GM18517 (cell line): ENCODE data around the gene SND1.

Experiments used
- ATAC-seq: cut with Tn5 transposase; IDR thresholded peaks from one replicate; pipeline ENCODE4 v1.9.1; 2021; ENCODE audit warnings: mild to moderate bottlenecking, moderate library complexity; ENCODE audit not compliant: unreplicated experiment

Gene SND1

DNA sequence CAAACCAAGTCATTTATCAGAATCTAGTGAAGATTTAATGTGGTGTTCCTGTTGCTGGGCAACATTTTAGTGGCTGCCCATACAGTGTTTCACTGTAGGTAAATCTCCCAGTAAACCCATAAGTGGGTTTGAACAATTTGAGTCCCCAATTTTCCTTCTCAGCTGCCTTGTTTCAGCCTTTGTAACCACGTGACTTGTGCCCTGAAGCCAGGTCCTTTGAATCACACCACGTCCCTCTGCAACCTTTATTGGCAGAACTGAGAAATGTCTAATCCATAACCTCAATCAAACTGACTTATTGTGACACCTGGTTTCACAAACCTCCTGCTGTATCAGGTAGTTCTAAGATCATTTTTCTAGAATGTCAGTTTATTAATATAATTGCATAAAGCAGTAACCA is 30.1 kb downstream of the SND1 start:
- no peak for ATAC-seq

DNA sequence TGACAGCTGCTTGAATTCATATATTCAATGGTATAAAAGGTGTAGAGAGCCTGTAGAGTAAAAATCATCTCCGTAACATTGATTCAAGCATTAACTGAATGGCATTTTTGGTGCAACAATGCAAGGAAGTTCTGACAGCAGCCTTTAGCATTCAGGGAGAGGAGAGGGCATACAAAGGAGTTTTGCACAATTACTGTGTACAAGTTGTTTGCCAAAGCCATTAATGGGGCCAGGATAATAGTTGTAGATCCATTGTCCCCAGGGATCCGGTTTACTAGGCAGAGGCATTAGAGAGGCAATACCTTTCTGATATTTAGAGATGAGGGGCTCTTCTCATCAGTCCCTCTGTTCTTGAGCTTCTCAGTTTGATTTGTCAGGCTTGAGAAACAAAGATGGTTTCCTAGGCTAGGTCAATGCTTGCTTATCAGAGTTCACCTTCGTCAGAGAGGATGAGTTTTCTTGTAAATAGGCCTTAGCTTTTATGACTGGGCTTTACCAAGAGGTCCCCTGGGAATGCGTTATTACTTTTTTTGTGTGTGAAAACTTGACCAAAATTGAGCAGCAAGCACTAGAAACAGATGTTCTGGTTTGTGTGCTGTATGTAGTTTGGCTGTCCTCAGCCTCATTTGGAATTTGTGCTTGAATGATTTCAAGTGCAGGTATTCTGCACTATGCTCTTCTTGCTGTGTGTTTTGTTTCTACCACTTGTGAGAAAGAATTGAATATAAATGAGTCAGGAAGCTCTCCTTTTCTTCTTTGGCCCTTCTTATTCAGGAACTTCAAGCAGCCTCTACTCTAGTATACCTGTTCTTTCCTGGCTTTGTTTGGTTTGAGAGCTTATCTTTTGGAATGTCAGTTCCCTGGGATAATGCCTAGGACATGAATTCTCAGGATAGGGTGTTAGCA is 32.0 kb downstream of the SND1 start:
- peak; percentile 83 for ATAC-seq

DNA sequence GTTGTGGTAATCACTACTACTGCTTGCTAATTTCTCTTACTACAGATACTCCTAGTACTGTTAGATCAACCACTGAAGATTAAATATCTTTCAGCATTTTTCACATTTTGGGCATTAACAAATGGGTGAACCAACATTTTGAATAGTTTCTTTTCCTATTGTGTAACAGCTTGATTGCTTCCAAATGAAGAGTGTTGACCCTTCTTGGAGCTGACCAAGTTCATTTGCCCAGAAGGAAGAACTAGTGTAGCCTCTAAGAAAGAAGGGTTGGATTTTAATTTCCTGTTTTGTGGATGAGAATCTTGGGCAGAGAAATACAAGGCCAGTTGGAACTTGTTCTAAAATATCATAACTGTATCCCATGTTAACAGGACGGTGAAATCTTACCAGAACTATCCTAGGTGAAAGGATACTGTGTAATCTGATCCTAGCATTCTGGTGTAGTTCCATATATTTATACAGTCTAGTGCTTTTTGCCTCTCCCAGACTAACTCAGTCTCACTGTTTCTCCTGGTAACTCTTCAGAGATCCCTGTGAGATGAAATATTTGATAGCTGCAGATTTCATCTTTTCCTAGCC is 37.3 kb downstream of the SND1 start:
- no peak for ATAC-seq

DNA sequence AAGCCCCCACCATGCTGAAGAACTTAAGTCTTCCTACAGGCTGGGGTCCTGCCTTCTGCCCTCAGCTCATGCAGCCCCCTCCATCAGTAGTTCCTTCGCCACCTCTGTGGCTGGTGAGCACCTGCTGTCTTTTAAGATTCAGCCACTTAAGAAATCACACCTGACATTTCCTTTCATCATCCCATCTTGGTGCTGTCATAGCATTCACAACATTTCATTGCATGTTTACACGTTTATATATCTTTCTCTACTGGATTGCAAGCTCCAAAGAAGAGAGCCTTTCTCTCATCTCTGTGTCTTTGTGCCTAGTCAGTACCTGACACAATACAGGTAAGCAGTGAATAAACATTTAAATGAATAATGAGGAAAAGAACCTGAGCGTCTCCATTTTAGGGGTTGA is 38.3 kb downstream of the SND1 start:
- ATAC-seq = no peak

DNA sequence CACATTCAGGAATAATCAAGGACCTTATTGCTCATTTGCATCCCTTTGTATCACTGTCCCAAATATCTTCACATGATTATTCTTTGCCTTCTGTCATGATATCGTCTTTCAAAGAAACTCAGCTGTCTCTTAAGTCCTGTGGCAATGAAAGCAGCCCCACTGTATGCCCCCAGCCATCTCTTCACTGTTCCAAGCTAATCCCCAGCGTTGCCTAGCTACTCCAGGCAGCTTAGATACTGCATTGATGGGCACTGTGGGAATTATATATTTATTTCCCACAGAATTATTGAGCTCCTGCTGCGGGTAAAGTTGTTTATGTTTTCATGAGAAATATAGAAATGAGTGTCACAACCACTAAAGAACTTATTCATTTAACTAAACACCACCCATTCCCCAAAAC is 38.8 kb downstream of the SND1 start:
- ATAC-seq = no peak

DNA sequence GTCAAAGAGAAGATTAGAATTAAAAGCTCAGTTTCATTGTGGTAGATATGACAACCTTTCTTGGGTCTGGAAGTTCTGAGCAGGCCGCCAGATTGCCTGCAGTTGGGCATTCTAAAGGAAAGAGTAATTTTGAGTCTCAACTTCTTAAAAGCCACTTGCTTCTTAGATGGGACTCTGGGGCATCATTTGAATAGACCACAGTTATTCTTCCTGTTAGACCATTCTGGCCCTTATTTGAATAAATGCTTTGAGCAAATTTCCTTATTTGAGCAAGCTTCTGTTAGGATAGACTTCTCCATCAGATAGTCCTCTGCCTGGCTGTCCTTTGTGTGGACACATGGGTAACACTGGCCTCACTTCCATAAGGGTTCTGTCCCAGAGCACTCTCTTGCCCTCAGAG is 40.2 kb downstream of the SND1 start:
- ATAC-seq = no peak

DNA sequence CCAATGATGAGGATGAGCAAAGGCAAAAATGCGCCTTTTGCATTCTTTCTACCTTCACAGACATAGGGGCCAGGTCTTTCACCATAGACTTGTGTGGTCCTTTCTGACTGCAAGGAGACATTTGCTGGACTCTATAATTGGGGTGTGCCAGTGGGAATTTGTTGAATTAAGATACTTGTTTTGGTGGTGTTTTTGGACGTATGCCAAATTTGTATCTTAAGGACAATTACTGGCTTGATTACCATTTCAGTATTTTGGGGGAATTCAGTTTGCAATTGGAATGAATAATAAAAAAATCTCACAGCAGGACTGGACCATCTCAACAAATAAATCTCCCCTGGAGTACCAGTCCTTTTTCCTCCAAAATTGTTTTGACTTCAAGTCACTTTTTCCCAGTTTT is 47.9 kb downstream of the SND1 start:
- ATAC-seq = no peak

DNA sequence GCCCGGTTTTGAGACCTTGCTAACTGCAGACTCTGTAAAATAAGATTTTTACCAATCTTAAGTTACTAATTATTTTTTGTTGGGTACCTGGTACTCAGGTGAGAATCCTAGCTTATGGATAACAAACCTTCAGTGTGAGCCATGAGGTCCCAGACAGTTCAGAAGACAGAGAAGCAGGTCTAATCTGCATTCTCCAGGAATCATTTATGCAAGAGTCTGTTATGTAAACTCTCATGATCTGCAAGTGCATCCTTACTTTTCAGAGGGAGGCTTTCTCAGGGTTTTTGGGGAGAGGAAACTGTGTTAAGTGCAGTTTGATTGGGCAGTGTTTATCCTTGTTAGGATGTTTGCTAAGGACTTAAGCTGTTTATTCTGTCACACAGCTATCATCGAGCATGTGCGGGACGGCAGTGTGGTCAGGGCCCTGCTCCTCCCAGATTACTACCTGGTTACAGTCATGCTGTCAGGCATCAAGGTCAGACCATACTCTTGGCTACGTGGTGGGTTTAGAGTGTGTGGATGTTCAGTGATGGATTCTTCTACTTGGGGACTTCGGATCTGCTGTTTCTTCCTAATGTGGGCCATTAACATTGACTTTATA is 50.2 kb downstream of the SND1 start:
- ATAC-seq = no peak

DNA sequence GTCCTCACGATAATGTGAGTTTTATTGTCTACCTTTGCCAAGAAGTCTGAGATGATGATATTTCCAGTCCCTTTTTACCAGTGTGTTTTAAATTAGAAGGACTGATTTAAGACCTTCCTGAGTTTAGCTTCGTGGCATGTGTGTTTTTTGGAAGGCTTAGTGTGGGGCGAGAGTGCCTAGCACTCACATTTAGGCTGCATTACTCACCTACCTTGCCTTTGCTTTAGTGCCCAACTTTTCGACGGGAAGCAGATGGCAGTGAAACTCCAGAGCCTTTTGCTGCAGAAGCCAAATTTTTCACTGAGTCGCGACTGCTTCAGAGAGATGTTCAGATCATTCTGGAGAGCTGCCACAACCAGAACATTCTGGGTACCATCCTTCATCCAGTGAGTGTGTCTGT is 50.9 kb downstream of the SND1 start:
- no peak for ATAC-seq

DNA sequence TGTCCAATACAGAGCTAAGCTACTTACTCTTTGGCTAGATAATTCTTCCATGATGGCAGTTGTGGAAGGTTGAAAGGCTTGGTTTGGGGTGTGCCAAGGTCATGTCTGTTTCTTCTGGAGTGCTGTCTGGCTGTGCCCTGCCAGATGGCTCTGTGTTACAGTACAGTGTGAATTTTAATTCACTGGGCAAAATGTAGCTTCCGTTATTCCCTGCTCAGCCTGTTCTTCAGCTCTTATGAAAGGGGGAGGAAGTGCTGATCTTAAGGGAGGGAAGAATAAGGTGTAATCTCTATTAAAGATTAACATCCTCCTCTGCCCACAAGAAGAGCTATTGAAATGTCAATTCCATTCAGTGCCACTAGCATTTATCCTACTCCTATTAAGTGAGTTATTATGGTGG is 52.2 kb downstream of the SND1 start:
- ATAC-seq = no peak

DNA sequence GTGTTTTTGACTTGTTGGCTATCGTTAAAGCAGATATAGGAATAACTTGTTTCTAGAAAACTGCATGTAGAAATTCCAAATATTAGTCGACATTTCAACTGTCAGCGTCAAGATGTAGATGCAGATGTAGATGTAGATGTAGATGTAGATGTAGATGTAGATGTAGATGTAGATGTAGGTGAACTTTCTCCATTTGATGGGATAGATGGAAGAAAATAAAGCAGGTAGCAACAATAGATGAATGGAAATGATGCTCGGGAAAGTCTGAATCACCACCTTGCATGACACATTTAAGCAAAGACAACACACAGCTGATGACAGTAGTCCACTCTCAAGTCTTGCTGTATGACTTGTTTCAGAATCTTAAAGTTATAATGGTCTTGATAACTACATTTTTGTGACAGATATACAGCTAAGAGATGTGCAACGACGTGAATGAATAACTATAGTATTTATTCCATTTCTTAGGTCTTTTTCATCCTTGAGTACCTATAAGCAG is 53.5 kb downstream of the SND1 start:
- no peak for ATAC-seq

DNA sequence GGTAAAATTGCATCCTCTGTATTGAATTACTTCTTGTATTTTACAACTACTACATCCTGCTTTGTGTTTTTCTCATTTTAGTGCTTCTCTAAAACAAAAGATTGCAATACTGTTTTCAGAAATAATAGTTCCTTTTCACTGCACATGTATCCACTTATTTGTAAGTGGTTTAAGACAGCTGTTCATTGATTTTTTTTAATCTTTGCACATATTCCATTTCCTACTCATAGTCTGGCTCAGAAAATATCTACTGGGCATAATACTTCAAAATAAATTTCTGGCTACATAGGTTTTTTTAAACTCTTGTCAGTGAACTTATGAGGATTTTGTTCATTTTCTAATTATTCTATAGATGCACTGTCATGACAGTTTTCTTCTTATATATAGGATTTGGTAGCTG is 54.8 kb downstream of the SND1 start:
- no peak for ATAC-seq

DNA sequence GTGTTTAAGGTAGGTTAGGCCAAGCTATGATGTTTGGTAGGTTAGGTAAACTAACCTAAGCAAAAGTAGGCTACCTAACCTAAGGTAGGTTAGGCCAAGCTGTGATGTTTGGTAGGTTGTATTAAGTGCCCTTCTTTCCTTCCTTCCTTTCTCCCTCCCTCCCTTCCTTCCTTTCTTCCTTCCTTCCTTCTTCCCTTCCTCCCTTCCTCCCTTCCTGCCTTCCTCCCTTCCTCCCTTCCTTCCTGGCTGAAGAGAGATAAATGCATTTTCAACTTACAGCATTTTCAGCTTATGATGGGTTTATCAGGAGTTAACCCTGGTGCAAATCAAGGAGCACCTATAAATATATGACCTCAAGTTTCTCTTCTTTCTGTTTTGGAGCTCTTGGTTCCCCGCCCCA is 56.2 kb downstream of the SND1 start:
- ATAC-seq = no peak

DNA sequence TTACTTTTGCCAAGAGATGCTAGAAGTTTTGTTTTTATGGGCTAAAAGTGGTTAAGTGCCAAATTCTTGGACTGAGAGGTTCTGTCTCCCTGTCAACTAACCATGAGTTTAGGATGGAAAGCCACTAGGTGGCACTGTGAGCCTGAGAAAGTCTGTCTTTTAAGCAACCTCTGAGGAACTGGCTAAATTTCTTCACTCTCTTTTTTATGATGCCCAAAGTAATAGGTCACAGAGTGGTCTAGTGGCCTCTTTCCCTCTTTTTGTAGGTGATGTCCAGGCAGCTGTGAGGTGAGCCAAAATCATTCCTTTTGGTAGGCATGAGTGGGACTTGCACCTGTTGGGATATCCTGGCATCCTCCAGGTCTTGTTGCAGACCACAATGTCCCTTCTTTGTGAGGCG is 56.8 kb downstream of the SND1 start:
- ATAC-seq = no peak

DNA sequence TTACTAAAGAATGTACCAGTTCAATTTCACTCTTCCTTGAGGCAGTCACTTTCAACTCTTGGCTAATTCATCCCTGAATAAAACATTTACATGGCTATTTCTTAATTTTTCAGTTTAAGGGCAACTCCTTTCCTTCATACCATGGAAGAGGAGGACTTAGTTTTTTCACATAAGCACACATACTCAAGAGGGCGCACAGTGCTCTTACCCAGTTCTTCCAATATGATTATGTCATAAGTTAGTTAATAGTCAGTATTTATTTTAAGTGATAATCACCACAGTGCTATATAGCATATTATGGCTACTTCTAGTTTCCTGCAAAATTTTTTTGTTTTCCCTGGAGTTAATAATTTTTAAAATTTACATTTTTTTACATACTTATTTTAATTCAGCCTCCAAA is 58.6 kb downstream of the SND1 start:
- ATAC-seq = no peak

DNA sequence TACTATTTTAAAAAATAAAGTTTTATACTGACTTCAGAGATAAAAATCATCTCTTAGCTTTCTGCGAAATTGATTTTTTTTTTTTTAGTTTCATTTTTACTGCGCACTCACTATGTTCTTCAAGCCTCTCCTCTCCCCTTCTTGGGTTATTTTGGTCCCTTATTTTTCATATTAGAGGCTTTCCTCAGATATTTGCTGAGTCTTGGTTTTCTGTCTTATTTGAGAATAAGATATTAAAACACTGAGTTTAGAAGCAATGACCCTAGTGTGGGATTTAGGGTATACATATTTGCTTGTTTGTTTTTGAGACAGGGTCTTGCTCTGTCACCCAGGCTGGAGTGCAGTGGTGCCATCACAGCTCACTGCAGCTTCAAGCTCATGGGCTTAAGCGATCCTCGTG is 59.9 kb downstream of the SND1 start:
- no peak for ATAC-seq

DNA sequence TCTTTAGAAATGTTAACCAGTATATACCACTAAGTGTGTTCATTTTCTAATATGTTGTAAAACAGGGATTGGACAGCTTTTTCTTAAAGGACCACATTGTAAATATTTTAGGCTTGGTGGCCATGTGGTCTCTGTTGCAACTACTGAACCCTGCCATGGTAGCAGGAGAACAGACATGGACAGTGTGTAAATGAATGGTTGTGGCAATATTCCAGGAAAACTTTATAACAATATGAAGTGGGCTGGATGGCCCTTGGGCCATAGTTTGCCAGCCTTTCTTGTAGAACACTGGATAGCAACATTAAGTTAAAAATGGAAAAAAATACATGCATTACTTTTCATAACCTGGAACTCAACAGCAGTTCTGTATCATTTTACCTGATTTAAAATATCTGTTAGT is 61.0 kb downstream of the SND1 start:
- ATAC-seq = no peak

DNA sequence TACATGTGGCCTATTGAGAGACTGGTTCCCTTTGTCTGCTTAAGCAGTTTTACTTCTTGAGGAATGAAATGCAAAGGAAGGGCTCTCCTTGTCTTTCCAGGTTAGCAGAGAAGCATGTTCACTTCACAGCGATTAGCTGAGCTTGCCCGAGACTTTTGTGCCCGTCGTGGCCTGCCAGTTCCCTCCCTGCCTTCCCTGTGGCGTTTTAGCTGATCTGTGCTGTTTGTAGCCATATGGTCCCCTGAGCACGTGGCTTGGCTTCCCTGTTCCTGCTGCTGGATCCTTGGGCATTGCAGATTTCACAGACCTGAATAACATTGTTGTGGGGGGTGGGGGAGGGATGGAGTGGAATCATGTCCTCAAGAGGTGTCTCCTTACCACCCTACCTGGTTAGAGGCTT is 61.8 kb downstream of the SND1 start:
- no peak for ATAC-seq

DNA sequence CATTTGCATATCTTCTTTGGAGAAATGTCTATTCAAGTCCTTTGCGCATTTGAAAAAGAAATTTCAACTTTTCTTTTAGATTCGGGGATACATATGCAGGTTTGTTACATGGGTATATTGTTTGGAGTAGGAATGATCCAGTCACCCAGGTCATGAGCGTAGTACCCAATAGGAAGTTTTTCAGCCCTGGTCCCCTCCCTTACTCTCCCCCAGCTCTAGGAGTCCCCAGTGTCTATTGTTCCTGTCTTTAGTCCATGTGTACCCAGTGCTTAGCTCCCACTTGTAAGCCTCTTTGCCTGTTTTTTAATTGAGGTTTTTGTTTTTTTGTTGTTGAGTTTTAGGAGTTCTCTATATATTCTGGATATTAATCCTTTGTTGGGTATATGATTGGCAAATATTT is 63.3 kb downstream of the SND1 start:
- no peak for ATAC-seq

DNA sequence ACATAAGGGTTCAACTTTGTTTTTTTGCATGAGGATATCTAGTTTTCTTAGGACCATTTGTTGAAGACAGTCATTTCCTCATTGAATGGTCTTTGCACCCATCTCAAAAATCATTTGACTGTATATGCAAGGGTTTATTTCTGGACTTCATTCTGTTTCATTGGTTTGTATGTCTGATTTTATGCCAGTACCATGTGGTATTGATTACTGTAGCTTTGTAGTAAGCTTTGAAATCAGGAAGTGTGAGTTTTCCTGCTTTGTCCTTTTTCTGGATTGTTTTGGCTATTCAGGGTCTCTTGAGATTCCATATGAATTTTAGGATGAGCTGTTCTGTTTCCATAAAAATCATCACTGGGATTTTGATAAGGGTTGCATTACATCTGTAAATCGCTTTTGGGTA is 63.9 kb downstream of the SND1 start:
- ATAC-seq = no peak

DNA sequence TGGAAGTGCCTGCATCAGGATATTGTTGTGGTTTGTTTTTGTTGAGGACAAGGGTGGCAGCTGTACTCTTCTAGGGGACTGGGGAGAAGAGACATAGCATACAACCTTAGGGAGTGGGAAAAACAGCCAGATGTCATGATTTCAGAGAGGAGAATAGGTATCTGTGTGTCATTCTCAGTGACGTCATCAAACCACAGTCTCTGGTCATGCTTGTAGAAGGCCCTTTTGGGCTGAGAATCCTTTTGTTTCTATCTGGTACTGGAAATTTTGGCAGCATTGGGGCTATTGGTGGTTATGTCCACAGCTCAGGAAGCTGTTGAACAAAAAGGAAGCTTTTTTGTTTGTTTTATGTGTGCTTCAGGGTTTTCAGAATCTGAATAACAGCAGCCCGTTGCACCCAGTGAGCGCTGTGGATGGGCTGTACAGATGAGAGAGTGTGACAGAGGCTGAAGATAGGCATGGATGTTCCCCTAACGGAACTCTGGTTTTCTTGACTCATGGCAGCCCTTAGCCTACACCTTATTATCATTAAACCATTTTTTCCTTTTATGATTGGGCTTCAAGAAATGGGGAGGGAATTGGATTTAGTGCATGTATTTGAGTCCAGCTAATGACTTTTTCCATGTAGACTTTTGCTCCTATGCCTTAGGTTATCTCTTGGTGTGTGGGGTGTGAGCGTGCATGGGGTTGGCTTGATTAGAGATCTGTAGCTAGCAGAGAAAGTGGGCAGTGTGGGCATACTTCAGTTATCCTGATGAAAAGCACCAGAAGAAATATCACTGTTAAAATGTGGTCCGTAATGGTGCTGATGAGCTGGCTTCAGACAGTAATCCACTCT is 65.7 kb downstream of the SND1 start:
- no peak for ATAC-seq
